ENCODE results near the gene COL18A1.

DNA sequence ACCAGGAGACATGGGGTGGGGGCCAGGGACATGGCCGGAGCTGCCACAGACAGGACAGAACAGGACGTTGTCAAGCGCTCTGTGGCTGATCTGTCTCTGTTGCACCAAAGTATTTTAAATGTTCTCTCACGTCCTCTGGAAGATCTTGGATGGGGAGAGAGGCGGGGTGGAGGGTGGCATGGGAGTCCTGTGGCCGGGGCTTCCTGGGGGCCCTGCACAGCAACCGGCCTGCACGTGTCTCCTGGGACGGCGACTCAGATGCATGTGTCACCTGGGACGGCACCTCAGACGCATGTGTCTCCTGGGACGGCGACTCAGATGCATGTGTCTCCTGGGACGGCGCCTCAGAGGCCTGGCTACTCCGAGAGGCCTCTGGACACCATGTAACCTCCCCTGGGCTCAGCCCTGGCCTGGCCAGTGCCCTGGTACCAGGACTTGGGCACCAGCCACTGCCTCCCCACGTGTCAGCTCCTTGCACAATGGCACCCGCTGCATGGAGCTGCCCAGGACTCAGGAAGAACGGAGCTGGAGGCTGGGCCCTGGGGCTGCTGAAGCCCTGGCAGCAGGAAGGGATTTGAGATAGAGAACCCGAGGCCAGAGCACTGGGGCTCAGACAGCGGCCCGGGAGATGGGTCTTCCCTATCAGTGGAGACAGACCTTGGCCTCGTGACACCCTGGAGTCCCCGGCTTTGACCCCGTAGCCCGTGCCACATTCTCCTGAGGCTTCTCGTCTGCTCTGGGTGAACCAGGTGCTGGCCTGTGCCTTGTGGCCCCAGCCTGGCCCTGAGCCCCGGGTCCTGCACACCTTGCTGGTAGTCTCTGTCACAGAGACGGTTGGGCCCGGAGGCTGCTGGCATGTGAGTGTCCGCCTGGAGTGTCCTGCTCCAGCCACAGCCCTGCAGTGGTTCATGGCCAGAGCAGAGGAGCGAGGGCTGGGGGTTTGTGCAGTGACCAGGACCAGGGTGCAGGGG, 152.0 kb downstream of the COL18A1 start:
- no peak for TF ChIP-seq EZH2 (IDR thresholded peaks at IDR 0.05; ENCODE audit: borderline replicate concordance, insufficient read depth, low read depth, low read length, poor library complexity, severe bottlenecking)
- TF ChIP-seq, protein P1, sequence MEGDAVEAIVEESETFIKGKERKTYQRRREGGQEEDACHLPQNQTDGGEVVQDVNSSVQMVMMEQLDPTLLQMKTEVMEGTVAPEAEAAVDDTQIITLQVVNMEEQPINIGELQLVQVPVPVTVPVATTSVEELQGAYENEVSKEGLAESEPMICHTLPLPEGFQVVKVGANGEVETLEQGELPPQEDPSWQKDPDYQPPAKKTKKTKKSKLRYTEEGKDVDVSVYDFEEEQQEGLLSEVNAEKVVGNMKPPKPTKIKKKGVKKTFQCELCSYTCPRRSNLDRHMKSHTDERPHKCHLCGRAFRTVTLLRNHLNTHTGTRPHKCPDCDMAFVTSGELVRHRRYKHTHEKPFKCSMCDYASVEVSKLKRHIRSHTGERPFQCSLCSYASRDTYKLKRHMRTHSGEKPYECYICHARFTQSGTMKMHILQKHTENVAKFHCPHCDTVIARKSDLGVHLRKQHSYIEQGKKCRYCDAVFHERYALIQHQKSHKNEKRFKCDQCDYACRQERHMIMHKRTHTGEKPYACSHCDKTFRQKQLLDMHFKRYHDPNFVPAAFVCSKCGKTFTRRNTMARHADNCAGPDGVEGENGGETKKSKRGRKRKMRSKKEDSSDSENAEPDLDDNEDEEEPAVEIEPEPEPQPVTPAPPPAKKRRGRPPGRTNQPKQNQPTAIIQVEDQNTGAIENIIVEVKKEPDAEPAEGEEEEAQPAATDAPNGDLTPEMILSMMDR (IDR thresholded peaks at IDR 0.05), result no peak
